Panc1 (cell line): ENCODE measurements around the gene NEB.

Source experiments
- CTCF ChIP-seq: fragments of 450-650 bp; IDR thresholded peaks from 2 replicates; pipeline ENCODE4 v1.5.1; 2017; ENCODE audit warnings: mild to moderate bottlenecking
- REST ChIP-seq, 2 experiments: IDR thresholded peaks; 2 replicates each; pipeline ENCODE4 v1.6.1; 2011 to 2012; ENCODE audit warnings: low read depth in 2 of 2, control low read depth in 1 of 2, low read length in 1 of 2, mild to moderate bottlenecking in 1 of 2, moderate library complexity in 1 of 2; ENCODE audit not compliant: insufficient read depth in 1 of 2

GRCh38 chr2:151576080-151576479, 158.2 kb downstream of the NEB start:
- TF ChIP-seq CTCF (no peak), REST (IDR thresholded peaks at IDR 0.05; ENCODE audit: insufficient read depth in 1 of 2, low read depth in 2 of 2, low read length in 1 of 2) (no peak)
